HG03108 (cell line): Measurements from ENCODE around the gene NHS.

Experiments used
- ATAC-seq: cut with Tn5 transposase; IDR thresholded peaks from one replicate; pipeline ENCODE4 v1.9.1; 2021; ENCODE audit warnings: moderate library complexity; ENCODE audit not compliant: unreplicated experiment

Gene NHS

DNA sequence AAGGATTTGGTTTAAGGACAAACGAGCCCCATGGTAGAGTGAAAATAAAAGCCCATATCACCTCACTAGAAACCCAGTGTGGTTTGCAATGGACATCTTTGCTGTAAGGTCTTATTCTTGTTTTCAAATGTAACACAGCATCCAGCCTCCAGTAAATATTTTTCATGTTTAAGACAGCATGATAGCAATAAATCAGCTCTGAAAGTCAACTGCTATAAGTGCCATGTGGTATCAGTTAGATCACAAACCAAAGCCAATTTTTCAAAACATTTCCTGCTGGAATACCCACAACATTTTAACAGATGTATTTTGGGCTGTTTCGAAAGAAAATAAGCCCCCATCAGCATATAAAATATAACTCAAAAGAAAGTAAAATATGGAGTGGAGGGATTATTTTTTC is 338.3 kb downstream of the NHS start:
- ATAC-seq: no peak

DNA sequence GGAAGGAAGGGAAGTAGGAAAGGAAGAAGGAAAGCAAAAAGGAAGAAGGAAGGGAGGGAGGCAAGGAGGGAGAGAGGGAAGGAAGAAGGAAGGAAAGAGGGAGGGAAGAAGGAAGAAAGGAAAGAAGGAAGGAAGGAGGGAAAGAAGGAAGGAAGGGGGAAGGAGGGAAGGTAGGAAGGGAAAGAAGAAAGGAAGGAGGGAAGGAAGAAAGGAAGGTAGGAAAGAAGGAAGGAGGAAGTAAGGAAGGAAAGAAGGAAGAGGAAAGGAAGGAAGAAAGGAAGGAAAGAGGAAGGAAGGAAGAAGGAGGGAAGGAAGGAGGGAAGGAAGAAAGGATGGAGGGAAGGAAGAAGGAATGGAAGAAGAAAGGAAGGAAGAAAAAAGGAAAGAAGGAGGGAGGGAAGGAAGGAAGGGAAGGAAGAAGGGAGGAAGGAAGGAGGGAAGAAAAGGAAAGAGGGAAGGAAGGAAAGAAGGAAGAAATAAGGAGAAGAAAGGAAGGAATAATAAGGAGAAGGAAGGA is 343.7 kb downstream of the NHS start:
- no peak for ATAC-seq

- ATAC-seq: no peak
Measured at GRCh38 chrX:17719711-17720110, 344.7 kb downstream of the NHS start.

GRCh38 chrX:17721715-17722114 is 346.7 kb downstream of the NHS start:
- no peak for ATAC-seq

GRCh38 chrX:17725181-17725580 is 350.2 kb downstream of the NHS start:
- ATAC-seq: no peak

DNA sequence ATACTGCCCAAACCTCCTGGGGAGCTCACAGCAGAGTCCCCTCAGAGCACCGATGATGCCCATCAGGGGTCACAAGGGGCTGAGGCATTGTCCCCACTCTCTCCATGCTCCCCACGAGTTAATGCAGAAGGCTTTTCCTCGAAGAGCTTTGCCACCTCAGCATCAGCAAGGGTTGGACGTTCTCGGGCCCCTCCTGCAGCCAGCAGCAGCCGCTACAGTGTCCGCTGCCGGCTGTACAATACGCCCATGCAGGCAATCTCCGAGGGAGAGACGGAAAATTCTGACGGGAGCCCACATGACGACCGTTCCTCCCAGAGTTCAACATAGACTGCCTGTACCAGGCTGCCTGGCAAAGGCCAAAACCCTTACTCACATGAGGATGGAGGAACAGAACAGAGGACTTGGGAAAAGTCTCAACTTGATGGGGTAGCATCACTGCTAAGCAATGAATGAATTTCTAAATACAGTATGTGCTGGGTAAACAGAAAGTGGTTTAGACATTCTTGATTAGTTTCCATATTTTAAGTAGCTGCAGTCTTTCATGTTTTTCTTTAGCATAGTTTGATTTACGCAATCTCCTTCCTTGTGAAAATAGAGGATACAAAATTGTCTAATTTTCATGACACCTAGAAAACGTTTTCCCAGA is 357.3 kb downstream of the NHS start:
- no peak for ATAC-seq

- ATAC-seq: no peak
Measured at GRCh38 chrX:17735406-17735805, 360.4 kb downstream of the NHS start.

DNA sequence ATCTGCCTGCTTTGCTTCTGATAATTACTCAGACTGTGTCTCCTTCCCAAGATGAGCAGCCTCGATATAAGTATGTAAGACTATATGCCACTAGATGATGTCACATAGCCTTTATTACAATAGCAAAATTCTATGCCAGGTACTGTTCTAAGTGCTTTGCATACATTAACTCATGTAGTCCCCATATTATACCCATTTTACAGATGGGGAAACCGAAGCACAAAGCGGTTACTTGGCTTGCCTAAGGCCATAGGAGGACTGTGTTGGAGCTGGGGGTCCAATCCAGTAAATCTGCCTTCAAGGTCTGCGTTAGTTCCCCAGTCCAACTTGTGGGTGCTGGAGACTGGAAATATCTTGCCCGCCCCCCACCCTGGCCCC is 361.5 kb downstream of the NHS start:
- no peak for ATAC-seq

- peak; percentile 66 for ATAC-seq
Measured at GRCh38 chrX:17736856-17737709, 362.1 kb downstream of the NHS start, which contains the start of gene SCML1. SCML1 (plus strand) TSS chrX:17737493; CDS start chrX:17744187, 6,694 bp downstream.

- no peak for ATAC-seq
Measured at GRCh38 chrX:17737710-17737985, 362.6 kb downstream of the NHS start.

- ATAC-seq: no peak
Measured at GRCh38 chrX:17737986-17738713, 363.1 kb downstream of the NHS start.

DNA sequence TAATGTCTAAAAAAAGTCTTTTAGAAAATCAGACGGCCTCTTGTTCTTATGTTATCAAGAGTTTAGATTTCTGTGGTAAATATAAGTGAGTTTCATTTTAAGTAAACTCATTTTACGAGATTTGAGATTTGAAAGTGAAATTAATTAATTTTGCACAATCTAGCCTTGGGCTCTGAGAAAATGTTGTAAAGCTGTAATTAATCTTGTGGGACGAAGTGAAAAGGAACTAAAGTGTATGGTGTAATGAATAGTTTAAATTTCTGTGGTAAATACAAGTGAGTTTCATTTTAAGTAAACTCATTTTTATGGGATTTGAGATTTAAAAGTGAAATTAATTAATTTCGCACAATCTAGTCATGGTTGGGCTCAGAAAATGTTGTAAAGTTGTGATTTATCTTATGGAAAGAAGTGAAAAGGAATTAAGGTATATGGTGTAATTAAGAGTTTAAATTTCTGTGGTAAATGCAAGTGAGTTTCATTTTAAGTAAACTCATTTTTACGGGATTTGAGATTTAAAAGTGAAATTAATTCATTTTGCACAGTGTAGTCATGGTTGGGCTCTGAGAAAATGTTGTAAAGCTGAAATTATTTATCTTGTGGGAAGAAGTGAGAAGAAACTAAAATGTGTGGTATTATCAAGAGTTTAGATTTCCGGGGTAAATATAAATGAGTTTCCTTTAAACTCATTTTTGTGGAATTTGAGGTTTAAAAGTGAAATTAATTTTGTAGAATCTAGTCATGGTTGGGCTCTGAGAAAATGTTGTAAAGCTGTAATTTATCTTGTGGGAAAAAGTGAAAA is 363.9 kb downstream of the NHS start:
- ATAC-seq: no peak

DNA sequence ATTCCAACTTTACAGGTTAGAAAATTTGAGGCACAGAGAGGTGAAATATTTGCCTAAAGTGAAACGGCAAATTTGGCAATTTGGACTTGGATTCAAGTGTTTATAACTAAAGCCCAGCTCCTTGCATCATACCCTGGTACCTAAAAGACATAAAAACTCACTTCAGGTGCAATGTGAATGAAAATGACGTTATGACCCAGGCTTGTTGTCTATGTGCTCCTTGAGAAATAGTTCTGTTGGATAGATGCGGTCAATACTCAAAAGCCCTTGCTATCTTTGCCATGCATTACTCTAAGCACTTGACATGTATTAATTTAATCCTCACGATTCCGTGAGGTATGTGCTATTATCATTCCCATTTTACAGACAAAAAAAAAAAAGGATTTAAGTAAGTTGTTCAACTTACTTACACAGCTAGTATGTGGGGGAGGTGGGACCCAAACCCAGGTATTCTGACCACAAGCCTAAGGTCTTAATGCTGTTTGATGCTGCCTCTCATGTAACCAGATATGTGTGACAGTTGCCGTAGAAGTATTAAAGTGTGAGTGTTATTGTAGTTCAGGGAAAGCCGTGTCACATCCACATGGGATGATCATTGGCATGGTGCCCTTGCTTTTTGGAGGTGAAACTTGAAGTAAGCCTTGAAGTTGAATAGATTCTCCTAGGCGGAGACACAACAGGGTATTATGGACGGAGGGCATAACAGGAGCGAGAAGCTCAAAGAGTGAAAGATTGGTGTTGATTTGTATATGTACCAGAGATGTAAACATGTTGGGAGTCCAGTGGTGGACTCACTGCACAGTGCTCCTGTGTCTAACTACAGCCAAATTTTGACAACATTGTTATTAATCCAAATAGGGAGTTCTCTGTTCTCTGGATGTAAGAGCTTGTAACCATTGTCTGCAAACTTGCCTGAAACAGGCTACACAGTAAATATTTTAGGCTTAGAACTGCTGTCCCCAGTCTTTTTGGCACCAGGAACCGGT is 365.4 kb downstream of the NHS start:
- no peak for ATAC-seq

GRCh38 chrX:17741123-17741511 is 366.1 kb downstream of the NHS start:
- ATAC-seq: no peak

DNA sequence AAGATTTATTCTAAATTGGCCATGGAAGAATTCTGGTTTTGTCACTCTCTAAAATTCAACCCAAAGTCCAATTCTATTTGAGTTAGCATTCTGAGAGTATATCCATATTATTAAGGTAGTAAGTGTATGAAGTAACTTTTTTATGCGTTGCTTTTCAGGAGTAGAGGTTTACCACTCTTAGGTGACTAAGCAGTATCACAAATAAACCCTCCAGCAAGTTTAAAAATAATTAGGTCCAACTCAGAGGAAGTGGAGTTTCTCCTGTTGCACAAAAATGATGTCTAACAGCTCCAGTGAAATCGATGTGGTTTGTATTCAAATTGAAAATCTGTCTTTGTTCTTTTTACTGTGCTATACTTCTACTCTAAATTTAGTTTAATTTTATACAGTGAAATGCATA is 368.9 kb downstream of the NHS start:
- no peak for ATAC-seq

DNA sequence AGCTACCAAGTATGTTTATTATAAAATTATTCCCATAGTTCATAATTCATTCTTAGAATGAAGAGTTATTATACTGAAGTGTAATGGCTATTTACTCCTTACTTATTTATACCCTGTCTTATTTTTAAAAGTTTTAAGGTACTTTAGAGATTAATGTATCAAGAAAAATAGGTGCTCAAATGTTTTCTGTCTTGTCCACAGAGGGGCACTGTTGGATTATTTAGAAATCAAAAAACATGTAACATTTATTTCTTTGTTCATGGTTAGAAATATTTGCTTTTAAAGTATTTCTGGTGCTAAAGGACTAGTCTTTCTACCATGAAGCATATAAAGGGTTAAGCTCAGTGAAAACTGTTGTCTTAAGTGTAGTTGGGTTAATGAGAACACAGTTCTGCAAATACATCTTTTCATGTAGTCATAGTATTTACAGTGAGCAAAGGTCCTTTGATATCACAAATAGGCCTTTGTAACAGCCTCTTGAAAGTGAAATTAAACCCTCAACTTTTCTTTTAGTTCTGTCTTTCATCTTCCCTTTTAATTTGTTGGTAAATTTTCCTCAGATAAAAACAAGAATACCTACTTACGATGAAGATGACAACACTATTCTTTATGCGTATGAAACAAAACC is 370.0 kb downstream of the NHS start:
- no peak for ATAC-seq

DNA sequence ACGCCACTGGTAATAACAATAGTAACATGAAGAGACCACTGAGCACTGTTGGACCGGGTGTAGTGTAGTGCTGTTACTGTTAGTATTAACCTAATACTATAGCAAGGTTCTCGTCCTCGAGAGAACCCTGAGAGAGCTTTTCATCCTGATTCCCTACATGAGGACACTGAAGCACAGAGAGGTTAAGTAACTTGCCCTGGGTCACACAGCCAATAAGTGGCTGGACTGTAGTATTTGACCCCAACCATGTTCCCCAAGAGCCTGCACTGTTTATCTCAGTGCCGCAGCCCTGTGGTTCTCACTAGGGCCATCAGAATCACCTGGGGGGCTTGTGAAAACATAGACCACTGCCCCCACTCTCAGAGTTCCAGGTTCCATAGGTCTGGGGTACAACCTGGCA is 372.7 kb downstream of the NHS start:
- no peak for ATAC-seq

DNA sequence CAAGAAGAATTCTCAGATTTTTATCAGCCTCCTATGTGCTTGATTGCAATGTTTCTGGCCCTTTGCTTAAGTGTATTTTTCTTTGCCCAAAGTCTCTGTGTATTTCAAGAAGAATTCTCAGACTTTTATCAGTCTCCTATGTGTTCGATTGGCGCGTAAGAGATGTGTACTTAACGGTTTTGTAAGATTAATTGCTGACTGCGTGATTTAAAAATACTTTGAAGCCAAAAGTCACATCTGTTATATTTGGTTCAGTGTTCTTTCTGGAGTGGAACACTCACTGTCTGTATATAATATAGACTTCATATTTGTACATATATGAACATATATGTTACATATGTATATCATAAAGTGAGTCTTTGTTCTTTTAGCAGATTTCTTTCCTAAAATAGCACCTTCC is 373.7 kb downstream of the NHS start:
- ATAC-seq: no peak

- ATAC-seq: no peak
Measured at GRCh38 chrX:17750436-17750835, 375.4 kb downstream of the NHS start.
